Measurements from ENCODE around the gene RYR1.
"Not testable (repeated sequence)": the region's sequence is repeated elsewhere in the genome, so short reads cannot be mapped to it uniquely, and the experiment has no call there.

Gene RYR1

DNA sequence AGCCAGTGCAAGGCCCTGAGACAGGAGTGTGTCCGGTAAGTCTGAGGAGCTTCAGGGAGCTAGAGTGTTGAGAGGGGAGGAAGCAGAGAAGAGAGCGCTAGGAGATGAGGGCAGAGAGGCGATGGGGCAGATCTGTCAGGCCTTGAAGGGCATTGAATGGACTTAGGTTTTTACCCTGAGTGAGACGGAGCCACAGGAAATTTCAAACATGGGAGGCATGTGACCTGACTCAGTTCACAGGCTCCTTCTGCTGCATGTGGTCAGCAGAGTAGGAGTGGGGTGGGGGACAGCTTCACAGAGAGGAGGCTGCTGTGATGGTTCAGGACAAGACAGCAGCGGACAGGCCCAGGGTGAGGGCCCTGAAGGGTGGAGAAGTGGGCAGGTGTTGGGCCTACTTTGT is 33.1 kb upstream of the RYR1 start:
- no peak for DNase-seq

DNA sequence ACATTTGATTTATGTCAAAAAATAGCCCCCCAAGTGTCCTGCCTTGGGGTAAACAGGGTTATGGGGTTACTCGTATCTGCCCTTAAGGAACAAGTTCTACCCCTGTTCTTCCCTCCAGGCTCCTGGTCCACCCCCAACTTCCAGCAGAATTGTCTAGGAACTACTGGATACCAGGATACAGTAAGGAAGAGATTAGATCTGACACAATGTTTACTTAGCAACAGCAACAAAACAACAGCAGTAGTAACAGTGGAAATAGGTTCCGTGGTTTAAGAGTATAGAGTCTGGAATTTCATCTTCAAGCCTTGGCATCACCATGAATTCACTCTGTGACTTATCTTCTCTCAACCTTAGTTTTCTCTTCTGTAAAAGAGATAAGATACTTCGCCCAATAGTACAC is 32.3 kb upstream of the RYR1 start:
- no peak for DNase-seq

DNA sequence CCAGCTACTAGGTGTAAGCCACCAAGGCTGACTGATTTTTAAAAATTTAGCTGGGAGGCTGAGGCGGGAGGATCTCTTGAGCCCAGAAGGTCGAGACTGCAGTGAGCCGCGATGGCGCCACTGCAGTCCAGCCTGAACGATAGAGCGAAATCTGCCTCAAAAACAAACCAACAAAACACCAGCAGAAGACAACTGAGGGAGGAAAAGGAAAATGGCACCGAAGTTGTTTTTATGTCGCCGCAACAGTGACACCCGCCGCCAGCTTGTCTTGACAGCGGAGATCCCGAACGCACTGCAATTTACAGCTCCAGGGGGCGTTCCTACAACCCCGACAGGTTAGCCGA is 30.9 kb upstream of the RYR1 start:
- no peak for DNase-seq

DNA sequence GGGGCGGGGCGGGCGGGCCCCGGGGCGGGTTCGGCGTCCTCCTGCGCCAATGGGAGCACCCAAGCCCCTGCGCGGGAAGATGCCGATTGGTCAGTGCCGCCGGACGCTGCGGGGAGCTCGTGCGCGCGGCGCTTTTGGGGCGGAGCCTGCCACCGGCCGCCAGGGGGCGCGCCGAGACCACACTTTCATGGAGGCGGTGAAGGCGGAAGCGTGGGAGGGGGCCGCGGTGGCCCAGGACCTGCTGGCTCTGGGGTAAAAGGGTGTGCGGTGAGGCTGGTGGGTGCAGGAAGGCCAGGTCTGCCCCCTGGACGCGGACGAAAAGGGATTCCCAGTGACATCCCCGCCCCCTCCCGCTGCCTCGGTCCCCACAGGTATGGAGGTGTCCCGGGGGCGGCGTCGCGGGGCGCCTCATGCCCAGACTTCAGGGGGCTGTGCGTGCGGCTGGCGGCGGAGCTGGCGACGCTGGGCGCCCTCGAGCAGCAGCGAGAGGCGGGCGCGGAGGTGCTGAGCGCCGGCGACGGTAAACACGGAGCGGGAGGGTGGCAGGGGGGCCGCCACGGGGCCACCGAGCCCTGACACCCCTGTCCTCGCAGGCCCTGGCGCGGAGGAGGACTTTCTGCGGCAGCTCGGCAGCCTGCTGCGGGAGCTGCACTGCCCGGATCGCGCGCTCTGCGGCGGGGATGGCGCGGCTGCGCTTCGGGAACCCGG is 30.4 kb upstream of the RYR1 start, which contains the start of gene FAM98C:
TSS of gene FAM98C (plus strand) at position 127 of the 708 bp plus-strand sequence. CDS start at position 188, 61 bp downstream.
- peak; percentile 98 for DNase-seq

DNA sequence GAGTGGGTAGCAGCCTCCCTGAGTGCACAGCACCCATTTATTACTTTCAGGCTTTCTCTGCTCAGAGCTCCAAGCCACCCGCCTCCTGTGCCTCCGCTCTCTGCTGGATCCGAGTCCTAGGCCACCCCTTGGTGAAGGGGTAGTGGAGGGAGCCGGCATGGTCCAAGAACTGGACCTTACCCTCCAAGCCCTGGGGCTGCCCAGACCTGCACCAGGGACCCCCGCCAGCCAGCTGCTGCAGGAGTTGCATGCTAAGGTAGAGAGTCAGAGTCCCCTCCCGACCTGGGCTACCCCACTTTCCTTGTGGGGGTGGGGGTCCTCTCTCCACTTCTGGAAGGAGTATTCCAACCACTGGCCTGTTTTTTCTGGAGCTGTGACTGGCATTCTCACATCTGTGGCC is 28.6 kb upstream of the RYR1 start:
- no peak for DNase-seq

DNA sequence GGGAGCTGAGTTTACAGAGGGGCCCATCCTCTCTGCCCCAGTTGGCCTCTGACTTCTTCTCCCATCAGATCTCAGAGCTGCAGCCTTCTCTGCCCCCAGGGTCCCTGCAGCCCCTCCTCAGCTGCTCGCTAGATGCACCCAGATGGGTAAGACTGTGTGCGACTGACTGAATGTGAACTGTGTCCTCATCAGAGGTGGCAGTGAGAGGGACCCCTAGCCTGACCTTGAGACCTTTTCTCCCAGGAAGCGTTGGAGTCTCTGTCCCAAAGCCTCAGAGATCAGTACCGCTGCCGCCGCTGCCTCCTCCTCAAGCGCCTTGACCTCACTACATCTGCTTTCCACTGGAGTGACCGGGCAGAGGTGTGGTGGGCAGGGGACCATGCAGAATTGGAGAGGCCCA is 28.2 kb upstream of the RYR1 start:
- DNase-seq = no peak

DNA sequence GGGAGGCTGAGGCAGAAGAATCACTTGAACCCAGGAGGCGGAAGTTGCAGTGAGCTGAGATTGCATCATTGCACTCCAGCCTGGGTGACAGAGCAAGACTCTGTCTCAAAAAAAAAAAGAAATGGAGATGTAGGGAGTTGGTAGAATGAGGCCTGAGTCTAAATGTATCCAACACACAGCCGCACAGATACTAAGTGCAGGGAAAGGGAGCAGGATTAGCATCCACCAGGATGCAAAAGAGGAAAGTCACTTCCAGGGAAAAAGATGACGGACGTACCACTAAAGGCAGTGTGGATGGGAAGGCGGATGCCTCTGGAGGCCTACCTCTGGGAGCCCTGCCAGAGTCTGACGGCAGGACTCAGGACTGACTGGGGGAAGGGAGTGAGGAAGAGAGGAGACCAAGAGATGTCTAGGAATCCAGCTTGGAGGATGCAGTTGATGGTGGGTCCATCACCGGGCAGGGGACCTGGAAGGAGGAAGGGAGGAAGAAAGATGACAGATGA is 23.8 kb upstream of the RYR1 start:
- no peak for DNase-seq

DNA sequence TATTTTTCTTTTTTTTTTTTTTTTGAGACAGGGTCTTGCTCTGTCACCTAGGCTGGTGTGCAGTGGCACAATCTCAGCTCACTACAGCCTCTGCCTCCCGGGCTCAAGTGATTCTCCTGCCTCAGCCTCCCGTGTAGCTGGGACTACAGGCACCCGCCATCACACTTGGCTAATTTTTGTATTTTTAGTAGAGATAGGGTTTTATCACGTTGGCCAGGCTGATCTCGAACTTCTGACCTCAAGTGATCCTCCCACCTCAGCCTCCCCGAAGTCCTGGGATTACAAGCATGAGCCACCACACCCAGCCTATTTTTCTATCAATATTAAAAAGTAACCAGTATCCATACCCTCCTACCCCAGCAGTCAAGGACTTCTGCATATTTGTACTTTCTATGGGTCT is 23.1 kb upstream of the RYR1 start:
- not testable (repeated sequence) for DNase-seq

DNA sequence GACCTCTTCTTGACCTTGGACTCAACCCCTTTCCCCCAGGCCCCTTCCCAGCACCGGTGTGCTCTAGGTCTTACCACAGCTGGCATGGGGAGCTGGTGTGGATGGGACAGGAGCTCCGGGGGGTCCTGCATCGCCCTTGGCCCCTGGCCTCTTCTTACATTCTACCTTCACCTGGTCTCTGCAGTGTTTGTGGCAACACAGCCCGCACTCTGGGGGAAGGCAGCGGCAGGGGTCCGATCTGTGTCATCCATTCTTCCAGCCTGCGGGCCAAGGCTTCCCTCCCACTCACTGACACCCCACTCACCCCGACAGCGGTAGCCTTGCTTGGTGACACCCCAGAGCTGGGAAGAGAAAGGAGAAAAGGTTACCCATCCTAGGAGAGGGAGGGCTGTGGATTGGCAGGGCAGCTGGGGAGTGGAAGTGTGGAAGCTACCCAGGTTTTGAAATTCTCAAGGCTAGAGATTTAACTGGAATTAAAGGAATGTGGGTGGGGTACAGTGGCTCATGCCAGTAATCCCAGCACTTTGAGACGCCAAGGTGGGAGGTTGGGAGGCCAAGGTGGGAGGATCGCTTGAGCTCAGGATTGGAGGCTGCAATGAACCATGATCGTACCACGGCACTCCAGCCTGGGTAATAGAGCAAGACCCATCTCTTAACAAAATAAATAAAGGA is 22.3 kb upstream of the RYR1 start:
- DNase-seq = no peak

DNA sequence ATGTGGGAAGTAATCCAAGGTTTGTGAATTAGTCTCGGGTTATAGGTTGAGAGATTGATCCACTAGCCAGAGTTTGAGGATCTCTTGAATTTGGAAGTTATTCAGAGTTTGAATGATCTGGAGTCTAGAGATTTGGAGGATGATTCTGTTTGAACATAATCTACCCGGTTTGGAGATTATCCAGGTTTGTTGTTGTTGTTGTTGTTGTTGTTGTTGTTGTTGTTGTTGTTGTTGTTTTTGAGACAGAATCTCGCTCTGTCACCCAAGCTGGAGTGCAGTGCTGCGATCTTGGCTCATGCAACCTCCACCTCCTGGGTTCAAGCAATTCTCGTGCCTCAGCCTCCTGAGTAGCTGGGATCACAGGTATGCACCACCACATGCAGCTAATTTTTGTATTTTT is 21.6 kb upstream of the RYR1 start:
- not testable (repeated sequence) for DNase-seq

DNA sequence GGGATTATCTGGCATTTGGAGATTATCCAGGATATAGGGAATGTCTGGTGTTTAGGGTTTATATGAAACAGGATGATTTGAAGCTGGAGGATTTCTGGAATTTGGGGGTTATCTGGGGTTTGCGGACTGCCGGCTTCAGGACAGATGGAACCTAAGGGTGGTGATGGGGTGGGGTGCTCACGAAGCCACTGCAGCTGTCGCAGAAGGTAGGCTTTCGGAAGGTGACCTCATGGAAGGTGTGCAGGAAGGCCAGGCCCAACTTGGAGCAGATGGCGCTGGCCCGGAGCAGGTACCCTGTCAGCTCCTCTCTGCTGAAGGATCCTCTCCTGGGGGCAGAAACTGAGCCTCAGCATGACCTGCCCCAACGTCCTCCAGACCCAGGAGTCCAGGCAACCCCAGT is 21.0 kb upstream of the RYR1 start:
- DNase-seq = no peak

DNA sequence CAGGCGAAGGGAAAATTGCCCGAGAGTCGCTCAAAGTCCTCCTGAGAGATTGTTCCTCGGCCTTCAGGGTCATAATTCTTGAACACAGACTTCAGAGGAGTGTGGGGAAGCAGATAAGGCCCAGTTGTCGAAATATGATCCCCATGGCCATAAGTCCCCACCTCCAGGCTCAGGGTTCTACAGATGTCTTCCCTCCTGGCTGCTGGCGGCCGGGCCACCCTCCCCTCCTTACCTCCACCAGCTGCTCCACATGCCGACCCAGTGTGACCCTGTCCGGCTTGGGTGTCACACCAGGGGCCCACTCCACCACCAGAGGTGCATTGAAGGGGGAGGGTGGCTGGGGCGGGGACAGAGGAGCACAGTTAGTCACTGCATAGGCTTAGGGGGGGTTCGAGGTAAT is 20.5 kb upstream of the RYR1 start:
- DNase-seq = no peak

DNA sequence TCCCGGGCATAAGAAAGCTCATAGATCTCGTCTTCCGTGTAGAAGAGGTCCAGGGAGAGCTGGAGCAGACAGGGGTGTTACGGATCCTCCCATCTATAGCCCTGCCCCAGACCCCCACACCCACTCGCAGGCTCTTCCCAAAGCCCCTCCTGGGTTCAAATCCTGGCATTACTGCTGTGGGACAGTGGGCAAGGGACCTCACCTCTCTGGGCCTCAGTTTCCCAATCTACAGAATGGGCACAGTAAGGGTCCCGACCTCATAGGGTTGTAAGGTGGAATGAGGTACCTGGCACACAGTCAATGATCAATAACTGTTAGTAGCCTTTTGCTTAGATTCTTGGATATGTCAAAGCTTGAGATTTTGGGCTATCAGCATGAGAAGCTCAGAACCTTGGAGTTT is 20.1 kb upstream of the RYR1 start:
- DNase-seq = no peak

DNA sequence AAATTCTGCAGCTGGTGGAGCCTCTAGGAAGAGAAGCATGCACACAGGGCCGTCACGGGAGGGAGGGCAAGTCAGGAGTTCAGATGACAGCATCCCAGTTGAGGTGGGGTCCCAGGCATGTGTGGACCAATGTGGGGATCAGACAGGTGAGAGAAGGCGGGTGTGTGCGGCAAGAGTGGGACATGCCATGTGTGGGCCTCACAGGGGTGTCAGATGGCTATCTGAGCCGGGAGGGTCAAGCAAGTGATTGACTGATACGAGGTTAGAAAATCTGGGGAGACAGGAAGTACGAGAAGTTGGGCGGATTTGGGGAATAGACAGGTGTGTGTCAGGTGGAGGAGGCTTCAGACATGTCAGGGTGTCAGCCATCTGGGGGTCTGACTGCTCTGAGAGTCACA is 16.3 kb upstream of the RYR1 start:
- DNase-seq = no peak

DNA sequence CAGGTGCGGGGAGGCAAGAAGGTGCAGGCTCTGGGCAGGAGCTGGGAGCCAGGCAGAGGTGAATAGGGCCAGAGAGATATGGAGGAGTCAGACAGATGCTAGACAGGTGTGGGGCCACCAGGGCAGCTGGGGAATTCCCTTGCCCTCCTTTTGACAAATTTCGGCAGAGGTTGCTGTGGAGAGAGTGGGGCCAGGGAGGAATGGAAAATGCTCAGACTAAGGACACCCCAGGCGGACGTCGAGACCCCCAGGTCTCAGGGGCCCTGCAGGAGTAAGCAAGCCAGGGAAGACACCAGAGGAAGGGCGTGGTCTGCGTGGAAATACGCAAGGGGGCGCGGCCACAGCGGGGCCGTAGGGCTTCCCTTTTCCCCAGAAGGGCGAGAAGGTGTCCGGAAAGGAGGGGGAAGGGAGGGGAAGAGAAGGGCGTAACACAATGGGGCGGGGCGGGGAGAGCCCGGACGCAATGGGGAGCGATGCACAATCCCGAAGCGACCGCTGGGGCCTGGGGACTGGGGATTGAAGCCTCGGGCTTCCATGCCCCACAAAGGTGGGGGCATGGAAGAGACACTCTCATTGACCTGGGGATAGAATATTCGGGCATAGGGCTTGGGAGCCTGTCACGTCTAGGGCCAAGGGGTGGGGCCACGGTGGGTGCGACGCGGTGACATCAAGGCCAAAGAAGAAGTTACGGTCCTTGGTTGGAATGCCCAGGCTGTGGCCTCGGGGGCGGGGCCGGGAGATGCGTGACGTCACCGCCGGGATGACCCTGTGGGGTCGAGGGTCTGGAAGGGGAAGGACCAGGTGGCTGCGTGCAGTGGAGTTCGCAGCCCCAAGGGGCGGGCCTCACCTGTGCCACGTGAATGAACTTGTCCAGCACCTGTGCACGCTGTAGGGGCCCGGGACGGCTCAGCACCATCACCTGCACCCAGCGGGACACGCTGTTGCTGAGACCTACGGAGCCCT is 15.7 kb upstream of the RYR1 start:
- DNase-seq = peak; percentile 87

DNA sequence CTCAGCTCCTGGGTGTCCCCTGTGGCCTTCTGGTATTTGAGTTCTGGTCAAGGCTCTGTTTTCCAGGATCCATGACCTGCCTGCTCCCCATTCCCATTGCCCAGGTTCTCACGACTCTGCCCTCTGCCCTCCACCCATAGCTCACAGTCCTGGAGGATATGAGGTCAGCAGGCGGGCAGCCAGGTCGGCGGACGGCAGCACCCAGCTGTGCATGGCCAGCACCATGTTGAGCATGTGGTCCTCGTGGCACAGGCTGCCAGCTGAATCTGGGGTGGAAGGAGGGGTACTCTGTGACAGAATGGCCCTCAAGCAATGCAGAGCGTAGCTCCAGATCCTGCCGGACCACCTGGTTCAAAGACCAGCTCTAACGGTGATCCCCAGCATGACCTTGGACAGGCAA is 12.6 kb upstream of the RYR1 start:
- DNase-seq = no peak

DNA sequence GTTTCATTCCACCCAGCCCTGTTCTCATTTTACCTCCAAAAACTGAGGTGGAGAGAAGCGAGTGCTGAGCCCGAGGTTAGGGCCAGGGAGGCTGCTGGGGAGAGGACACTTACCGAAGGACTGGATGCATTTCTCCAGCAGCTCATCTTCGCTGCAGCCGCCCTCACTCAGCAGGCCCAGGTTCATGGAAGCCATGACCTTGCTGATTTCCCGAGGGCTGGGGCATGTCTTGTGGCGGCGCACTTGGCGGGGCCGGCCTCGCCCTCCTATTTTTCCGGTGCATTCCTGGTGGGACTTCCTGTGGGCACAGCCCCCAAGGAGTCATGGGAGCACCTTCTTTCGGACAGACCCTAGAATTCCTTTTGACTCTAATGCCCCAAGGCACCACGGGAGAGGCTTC is 11.6 kb upstream of the RYR1 start:
- no peak for DNase-seq

DNA sequence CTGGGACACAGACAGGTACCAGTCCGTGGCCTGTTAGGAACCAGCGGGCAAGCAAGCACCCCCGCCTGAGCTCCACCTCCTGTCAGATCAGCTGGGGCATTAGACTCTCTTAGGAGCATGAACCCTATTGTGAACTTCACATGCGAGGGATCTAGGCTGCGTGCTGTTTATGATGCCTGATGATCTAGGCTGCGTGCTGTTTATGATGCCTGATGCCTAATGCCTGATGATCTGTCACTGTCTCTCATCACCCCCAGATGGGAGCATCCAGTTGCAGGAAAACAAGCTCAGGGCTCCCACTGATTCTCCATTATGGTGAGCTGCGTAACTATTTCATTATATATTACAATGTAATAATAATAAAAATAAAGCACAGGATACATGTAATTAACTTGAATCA is 11.1 kb upstream of the RYR1 start:
- DNase-seq = no peak

DNA sequence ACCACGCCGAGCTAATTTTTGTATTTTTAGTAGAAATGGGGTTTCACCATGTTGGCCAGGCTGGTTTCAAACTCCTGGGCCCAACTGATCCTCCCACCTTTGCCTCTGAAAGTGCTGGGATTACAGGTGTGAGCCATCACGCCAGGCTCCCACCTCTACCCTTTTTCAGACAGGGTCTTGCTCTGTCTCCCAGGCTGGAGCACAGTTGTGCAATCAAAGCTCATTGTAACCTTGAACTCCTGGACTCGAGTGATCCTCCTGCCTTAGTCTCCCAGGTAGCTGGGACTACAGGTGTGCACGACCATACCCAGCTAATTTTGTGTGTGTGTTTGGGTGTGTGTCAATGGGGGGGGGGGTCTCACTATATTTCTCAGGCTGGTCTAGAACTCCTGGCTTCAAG is 9.2 kb upstream of the RYR1 start:
- DNase-seq = no peak

DNA sequence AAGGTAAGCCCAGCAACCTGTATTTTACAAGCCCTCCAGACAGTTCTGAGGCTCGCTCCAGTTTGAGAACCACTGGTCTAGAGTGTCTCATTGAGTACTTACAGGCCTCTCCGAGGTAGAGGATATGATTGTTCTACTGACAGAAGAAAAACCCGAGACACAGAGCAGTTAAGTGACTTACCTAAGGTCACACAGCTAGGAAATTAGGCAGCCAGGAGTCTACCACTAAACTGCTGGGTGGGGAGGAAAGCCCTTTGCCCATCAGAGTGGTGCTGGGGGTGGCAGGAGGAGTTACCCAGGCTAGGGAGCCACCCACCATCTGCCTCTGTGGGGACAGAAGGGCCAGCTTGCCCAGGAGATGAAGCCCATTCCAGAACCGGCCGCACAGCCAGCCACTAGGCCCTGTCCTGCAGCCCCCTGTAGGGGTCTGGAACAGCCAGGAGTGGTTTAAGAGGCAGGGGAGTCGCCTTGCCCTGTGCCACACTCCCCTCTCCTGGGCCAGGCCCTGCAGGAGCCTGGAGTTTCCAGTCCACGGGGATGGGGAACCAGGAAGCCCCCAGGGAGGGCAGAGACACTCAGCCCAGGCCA is 8.2 kb upstream of the RYR1 start:
- DNase-seq = no peak

DNA sequence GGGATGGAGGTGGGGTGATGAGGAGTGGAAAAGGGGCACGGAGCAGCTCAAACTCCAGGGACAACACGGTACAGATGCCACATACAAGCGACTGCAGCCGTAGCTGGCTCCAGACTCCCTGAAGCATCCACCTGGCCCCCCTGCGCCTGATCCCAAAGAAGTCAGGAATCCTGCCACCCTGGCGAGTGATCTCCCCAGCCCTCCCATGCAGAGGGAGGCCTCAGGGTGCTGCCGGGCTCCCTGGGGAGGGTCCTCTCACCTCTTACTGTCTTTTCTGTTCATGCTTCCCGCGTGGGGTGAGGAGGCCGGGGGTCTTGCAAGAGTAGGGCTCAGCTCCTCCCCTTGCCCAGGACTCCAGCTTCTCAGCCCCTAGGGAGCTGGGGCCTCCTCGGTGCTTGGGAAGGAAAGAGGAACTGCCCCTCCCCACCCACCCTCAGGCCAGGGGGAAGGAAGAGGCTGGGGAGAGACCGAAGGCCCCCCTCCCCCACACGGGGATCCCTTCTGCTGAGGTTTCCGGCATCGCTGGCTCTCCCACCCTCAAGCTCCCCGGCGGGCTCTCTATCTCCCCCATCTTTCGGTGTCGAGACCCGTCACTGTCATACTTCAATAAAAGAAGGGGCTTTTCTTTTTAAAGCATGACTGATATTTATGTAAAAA is 7.6 kb upstream of the RYR1 start, which contains the start of gene RASGRP4:
TSS of gene RASGRP4 (minus strand) at position 410 of the 657 bp plus-strand sequence. CDS start at position 282, 128 bp downstream.
- DNase-seq = peak; percentile 83

DNA sequence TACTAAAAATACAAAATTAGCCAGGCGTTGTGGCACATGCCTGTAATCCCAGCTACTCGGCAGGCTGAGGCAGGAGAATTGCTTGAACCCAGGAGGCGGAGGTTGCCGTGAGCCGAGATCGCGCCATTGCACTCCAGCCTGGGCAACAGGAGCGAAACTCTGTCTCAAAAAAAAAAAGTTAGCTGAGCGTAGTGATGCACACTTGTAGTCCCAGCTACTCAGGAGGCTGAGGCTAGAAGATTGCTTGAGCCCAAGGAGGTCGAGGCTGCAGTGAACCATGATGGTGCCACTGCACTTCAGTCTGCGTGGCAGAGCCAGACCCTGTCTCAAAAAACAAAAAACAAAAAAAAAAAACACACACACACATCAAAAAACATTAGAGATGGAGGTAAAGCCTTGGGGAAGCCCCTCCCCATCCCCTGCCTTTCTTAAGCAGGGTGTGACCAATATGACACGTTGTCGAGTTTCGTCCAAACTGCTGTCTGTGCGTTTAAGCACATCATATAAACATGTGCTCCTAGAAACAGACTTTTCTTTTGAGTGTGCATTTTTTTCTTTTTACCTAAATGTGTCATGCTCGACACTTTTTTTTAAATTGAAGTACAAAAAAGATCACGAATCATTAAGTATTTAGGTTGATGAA is 6.3 kb upstream of the RYR1 start:
- not testable (repeated sequence) for DNase-seq
